GM10266 (cell line): ENCODE data around the gene FMN1.

Experiments
- DNase-seq: peaks from one replicate; pipeline ENCODE4 v3.0.0; 2012; ENCODE audit errors: extremely low spot score
- CTCF ChIP-seq: IDR thresholded peaks from 2 replicates; pipeline ENCODE4 v1.5.1; 2012; ENCODE audit warnings: mild to moderate bottlenecking, low read depth; ENCODE audit not compliant: control insufficient read depth, insufficient read depth; ENCODE audit errors: missing control alignments

FMN1 gene

GRCh38 chr15:33104212-33104611 is 90.3 kb downstream of the FMN1 start:
- TF ChIP-seq CTCF, result no peak
- DNase-seq, result no peak

GRCh38 chr15:33101036-33101435 is 93.5 kb downstream of the FMN1 start:
- TF ChIP-seq CTCF, result no peak
- no peak for DNase-seq

- TF ChIP-seq CTCF, result no peak
- no peak for DNase-seq
These were observed 94.2 kb downstream of the FMN1 start for GRCh38 chr15:33100314-33100713.

- no peak for DNase-seq
- no peak for TF ChIP-seq CTCF
These were observed 94.8 kb downstream of the FMN1 start for GRCh38 chr15:33099739-33100138.

GRCh38 chr15:33099213-33099612 is 95.3 kb downstream of the FMN1 start:
- TF ChIP-seq CTCF, result no peak
- no peak for DNase-seq

GRCh38 chr15:33098094-33099058 is 96.1 kb downstream of the FMN1 start:
- no peak for DNase-seq
- no peak for TF ChIP-seq CTCF

- no peak for DNase-seq
- no peak for TF ChIP-seq CTCF
These were observed 98.4 kb downstream of the FMN1 start for GRCh38 chr15:33096134-33096533.
